Activated CD4-positive, alpha-beta memory T cell treated with anti-CD3 and anti-CD28 coated beads, Interleukin-2, amount 10 ng/mL, durations not matched to agents 7 days and 5 days (primary cell): Measurements from ENCODE around the gene WHRN. TPM values are rescaled to one million over a fixed set of nuclear protein-coding genes. Genes with fewer than 3 reads are reported as not detected.

ENCODE experiments used
- CTCF ChIA-PET: fragments of 350-600 bp; sonication (Branson Sonifier 250); formaldehyde crosslinking; loops from one replicate; lab custom pipeline; 2021; ENCODE audit warnings: antibody characterized with exemption, inconsistent platforms; lab: Charles Lee
- POLR2A ChIA-PET: fragments of 350-600 bp; sonication (Branson Sonifier 250); formaldehyde crosslinking; loops from one replicate; lab custom pipeline; 2021; ENCODE audit warnings: antibody characterized with exemption; lab: Charles Lee
- DNase-seq: peaks from one replicate; pipeline ENCODE4 v3.0.0-alpha.2; 2020
- H3K27ac Mint-ChIP-seq: one replicate; pipeline ENCODE4 v1.8.0; 2021; ENCODE audit warnings: mild to moderate bottlenecking, mixed read lengths
- H3K27me3 Mint-ChIP-seq: one replicate; pipeline ENCODE4 v1.8.0; 2021; ENCODE audit warnings: mixed read lengths
- H3K36me3 Mint-ChIP-seq: one replicate; pipeline ENCODE4 v1.8.0; 2021; ENCODE audit warnings: low read depth, mixed read lengths
- H3K4me1 Mint-ChIP-seq: one replicate; pipeline ENCODE4 v1.8.0; 2021; ENCODE audit warnings: mixed read lengths
- H3K4me3 Mint-ChIP-seq: one replicate; pipeline ENCODE4 v1.8.0; 2021; ENCODE audit warnings: mild to moderate bottlenecking, mixed read lengths
- H3K9me3 Mint-ChIP-seq: one replicate; pipeline ENCODE4 v1.8.0; 2021; ENCODE audit warnings: mixed read lengths
- total RNA-seq, 2 experiments: library from RNA; stranded (reverse); gene quantifications; one replicate each; pipeline ENCODE4 v1.2.3, GENCODE V29; 2021

The WHRN gene
- total RNA-seq, 2 experiments from 2014 or later = 4.5 to 4.8 TPM

- H3K4me3 Mint-ChIP-seq = no peak overlapping the region
- no peaks in the 10 kb centered on the region for H3K27me3 Mint-ChIP-seq
- H3K9me3 Mint-ChIP-seq = no peaks in the 10 kb centered on the region
- H3K36me3 Mint-ChIP-seq = peaks cover 80% of the 10 kb centered on the region
- no peak for DNase-seq
- CTCF ChIA-PET = no interaction called here
- no peak overlapping the region for H3K27ac Mint-ChIP-seq
- peaks cover 46% of the 10 kb centered on the region for H3K4me1 Mint-ChIP-seq
- POLR2A ChIA-PET = interaction anchor here (1.2 to 17.7 kb wide), 3 partner anchors 14 to 29 kb away, joined by 3 to 633 read pairs (median 5); partner anchors contain the start of gene AKNA
Measured at GRCh38 chr9:114357911-114358328, 147.4 kb downstream of the WHRN start.

- POLR2A ChIA-PET = interaction anchor here (1.2 to 9.1 kb wide), 3 partner anchors 15 to 29 kb away, joined by 3 to 115 read pairs (median 5); partner anchors contain the start of gene AKNA
- Mint-ChIP-seq H3K4me3 (no peak overlapping the region), H3K36me3 (peaks cover 78% of the 10 kb centered on the region), H3K9me3 (no peaks in the 10 kb centered on the region), H3K4me1 (peaks cover 45% of the 10 kb centered on the region), H3K27ac (peak overlapping the region; percentile 22), H3K27me3 (no peaks in the 10 kb centered on the region)
- DNase-seq = no peak
- CTCF ChIA-PET = no interaction called here
Measured at GRCh38 chr9:114357360-114357759, 147.9 kb downstream of the WHRN start.

- peaks cover 77% of the 10 kb centered on the region for H3K36me3 Mint-ChIP-seq
- no peak overlapping the region for H3K27ac Mint-ChIP-seq
- CTCF ChIA-PET = interaction anchor here (0.6 kb wide), 1 partner anchor 17 kb away, joined by 3 read pairs; no protein-coding TSS in a partner anchor
- no peaks in the 10 kb centered on the region for H3K27me3 Mint-ChIP-seq
- no peak overlapping the region for H3K4me3 Mint-ChIP-seq
- H3K9me3 Mint-ChIP-seq = no peaks in the 10 kb centered on the region
- H3K4me1 Mint-ChIP-seq = peaks cover 49% of the 10 kb centered on the region
- POLR2A ChIA-PET = interaction anchor here (1.2 to 9.1 kb wide), 3 partner anchors 11 to 29 kb away, joined by 5 to 115 read pairs (median 8); partner anchors contain the start of gene AKNA
- DNase-seq = no peak
Measured at GRCh38 chr9:114356792-114357191, 148.5 kb downstream of the WHRN start.

GRCh38 chr9:114355821-114356220, 149.5 kb downstream of the WHRN start:
- H3K27ac Mint-ChIP-seq = no peak overlapping the region
- no peak overlapping the region for H3K4me3 Mint-ChIP-seq
- no peaks in the 10 kb centered on the region for H3K9me3 Mint-ChIP-seq
- H3K27me3 Mint-ChIP-seq = no peaks in the 10 kb centered on the region
- peaks cover 75% of the 10 kb centered on the region for H3K36me3 Mint-ChIP-seq
- POLR2A ChIA-PET = interaction anchor here (0.6 to 9.1 kb wide), 4 partner anchors 11 to 30 kb away, joined by 3 to 115 read pairs (median 6); partner anchors contain the start of gene AKNA
- H3K4me1 Mint-ChIP-seq = peaks cover 46% of the 10 kb centered on the region
- CTCF ChIA-PET = no interaction called here
- no peak for DNase-seq

Other genes starting within 250 kb of the WHRN start
- gene ORM1, start 182.4 kb downstream of the WHRN start, total RNA-seq = not detected
- gene ORM2, start 175.6 kb downstream of the WHRN start, total RNA-seq = not detected
- 100 to 1,000 TPM; 350 to 355 TPM for gene AKNA, start 117.5 kb downstream of the WHRN start, total RNA-seq
- 10 to 100 TPM; 92.4 to 94.2 TPM for gene ATP6V1G1, start 82.3 kb upstream of the WHRN start, total RNA-seq
- gene TMEM268, start 105.8 kb upstream of the WHRN start, total RNA-seq = 10 to 100 TPM; 18.1 to 20.1 TPM
- gene TEX53, start 152.3 kb upstream of the WHRN start, total RNA-seq = not detected
- 1 to 10 TPM in 1 of 2 experiments, under 1 TPM in 1; 0.48 to 1.5 TPM for gene TEX48, start 176.7 kb upstream of the WHRN start, total RNA-seq